ENCODE data around the gene CDT1.

DNA sequence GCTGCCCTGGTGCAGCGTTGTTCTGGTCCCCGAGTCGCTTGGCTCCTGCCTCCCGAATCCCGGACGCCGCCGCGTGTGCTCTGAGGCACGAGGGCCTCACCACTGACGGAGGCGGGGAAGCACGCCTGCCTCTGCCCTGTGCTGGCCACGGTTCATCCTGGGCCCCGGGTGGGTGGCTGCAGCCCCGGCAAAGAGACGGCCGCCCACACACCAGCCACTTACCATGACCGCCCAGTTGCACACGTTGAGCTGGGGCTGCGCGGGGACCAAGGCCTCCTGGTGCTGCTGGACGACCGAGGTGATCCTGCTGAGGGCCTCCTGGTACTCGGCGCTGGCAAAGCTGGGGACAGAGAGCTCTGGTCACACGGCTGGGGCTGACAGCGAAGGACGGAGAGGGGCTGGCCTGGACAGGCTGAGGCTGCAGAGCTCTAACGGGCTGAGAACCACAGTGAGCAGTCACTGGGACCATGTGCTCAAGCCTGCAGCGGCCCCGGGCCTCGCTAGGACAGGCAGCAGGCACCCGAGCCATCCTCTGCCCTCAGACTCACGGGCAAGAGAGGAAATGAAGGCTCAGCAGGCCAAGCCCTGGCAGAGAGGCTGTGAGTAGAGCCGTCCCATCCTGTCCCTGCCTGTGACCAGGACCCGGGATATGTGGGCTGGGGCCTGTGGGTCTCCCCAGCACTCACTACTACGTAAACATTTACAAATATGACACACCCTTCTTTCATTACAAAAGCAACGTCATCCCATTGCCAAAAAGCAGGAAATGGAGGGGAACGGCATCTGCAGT is 14.4 kb downstream of the CDT1 start:
- TF ChIP-seq, protein P1, sequence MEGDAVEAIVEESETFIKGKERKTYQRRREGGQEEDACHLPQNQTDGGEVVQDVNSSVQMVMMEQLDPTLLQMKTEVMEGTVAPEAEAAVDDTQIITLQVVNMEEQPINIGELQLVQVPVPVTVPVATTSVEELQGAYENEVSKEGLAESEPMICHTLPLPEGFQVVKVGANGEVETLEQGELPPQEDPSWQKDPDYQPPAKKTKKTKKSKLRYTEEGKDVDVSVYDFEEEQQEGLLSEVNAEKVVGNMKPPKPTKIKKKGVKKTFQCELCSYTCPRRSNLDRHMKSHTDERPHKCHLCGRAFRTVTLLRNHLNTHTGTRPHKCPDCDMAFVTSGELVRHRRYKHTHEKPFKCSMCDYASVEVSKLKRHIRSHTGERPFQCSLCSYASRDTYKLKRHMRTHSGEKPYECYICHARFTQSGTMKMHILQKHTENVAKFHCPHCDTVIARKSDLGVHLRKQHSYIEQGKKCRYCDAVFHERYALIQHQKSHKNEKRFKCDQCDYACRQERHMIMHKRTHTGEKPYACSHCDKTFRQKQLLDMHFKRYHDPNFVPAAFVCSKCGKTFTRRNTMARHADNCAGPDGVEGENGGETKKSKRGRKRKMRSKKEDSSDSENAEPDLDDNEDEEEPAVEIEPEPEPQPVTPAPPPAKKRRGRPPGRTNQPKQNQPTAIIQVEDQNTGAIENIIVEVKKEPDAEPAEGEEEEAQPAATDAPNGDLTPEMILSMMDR (IDR thresholded peaks at IDR 0.05; ENCODE audit: insufficient read depth, low read length, poor library complexity, severe bottlenecking), result no peak
- TF ChIP-seq EZH2phosphoT487 (conservative IDR thresholded peaks at IDR 0.05; ENCODE audit: low read length), result no peak
